MM.1S (cell line): Measurements from ENCODE around the gene PGBD5.

ENCODE experiments used
- DNase-seq: peaks from one replicate; pipeline ENCODE4 v3.0.0-alpha.2; 2015
- H2AFZ ChIP-seq: fragments of 300-600 bp; sonication (generic); 2 replicates; pipeline ENCODE4 v1.6.0; 2016; ENCODE audit warnings: antibody characterized with exemption, low read length
- H3F3A ChIP-seq: fragments of 300-600 bp; sonication (generic); 2 replicates; pipeline ENCODE4 v1.6.1; 2016; ENCODE audit warnings: mild to moderate bottlenecking, antibody characterized with exemption, low read length, moderate library complexity, mixed read lengths; ENCODE audit not compliant: insufficient read depth
- H3K27ac ChIP-seq: fragments of 300-600 bp; sonication (generic); 2 replicates; pipeline ENCODE4 v1.5.1; 2016; ENCODE audit warnings: mild to moderate bottlenecking, low read length
- H3K27me3 ChIP-seq: fragments of 300-600 bp; sonication (generic); replicated peaks from 2 replicates; pipeline ENCODE4 v1.6.0; 2016; ENCODE audit warnings: low read length; ENCODE audit not compliant: insufficient read depth
- H3K36me3 ChIP-seq: fragments of 300-600 bp; sonication (generic); replicated peaks from 2 replicates; pipeline ENCODE4 v1.6.1; 2016; ENCODE audit warnings: mild to moderate bottlenecking, low read length, mixed read lengths; ENCODE audit not compliant: insufficient read depth
- H3K4me1 ChIP-seq: fragments of 300-600 bp; sonication (generic); 2 replicates; pipeline ENCODE4 v1.6.1; 2016; ENCODE audit warnings: low read length, mixed read lengths
- H3K4me2 ChIP-seq: fragments of 300-600 bp; sonication (generic); 2 replicates; pipeline ENCODE4 v1.6.0; 2016; ENCODE audit warnings: low read depth, low read length
- H3K4me3 ChIP-seq: fragments of 300-600 bp; sonication (generic); 2 replicates; pipeline ENCODE4 v1.5.1; 2016; ENCODE audit warnings: low read length, mixed read lengths
- H3K79me2 ChIP-seq: fragments of 300-600 bp; sonication (generic); 2 replicates; pipeline ENCODE4 v1.6.1; 2016; ENCODE audit warnings: mixed run types, low read length, mixed read lengths
- H3K9ac ChIP-seq: fragments of 300-600 bp; sonication (generic); 2 replicates; pipeline ENCODE4 v1.6.1; 2016; ENCODE audit warnings: low read length, mixed read lengths
- H3K9me2 ChIP-seq: fragments of 300-600 bp; sonication (generic); replicated peaks from 2 replicates; pipeline ENCODE4 v1.6.1; 2016; ENCODE audit warnings: mild to moderate bottlenecking, low read length, mixed read lengths; ENCODE audit not compliant: insufficient read depth
- H3K9me3 ChIP-seq: fragments of 300-600 bp; sonication (generic); replicated peaks from 2 replicates; pipeline ENCODE4 v1.6.1; 2016; ENCODE audit warnings: mild to moderate bottlenecking, low read length, mixed read lengths; ENCODE audit not compliant: insufficient read depth
- H4K20me1 ChIP-seq: fragments of 300-600 bp; sonication (generic); 2 replicates; pipeline ENCODE4 v1.6.1; 2016; ENCODE audit warnings: mild to moderate bottlenecking, low read length, moderate library complexity, mixed read lengths; ENCODE audit not compliant: insufficient read depth
- EZH2 ChIP-seq: fragments of 300-600 bp; sonication (generic); optimal IDR thresholded peaks from 2 replicates; pipeline ENCODE3; 2017; ENCODE audit warnings: low read depth, mild to moderate bottlenecking, antibody characterized with exemption, low read length, mixed read lengths
- EZH2phosphoT487 ChIP-seq: fragments of 300-600 bp; sonication (generic); IDR thresholded peaks from 2 replicates; pipeline ENCODE4 v1.6.1; 2018; ENCODE audit warnings: antibody characterized with exemption, low read length
- TF ChIP-seq, protein P1 (sequence below): fragments of 300-600 bp; sonication (generic); IDR thresholded peaks from 2 replicates; pipeline ENCODE4 v1.5.1; 2016; ENCODE audit warnings: antibody characterized with exemption, low read length, mixed read lengths

Gene PGBD5

DNA sequence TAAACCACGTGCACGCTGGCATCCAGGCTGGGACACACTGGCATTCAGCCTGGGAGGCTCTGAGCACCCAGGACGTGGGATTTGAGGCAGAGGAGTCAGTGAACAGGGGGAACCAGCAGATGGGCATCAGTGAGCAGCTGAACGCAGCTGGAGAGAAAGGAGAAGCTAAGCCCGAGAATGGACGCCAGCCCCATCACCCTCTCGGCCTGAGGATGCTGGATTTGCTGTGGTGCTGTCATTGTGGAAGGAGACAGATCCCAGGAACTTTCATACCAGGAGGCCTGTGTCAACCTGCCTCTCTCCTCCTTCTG is 132.8 kb downstream of the PGBD5 start:
- Histone ChIP-seq H3K27ac (no peak overlapping the region), H3K27me3 (no peaks in the 10 kb centered on the region), H4K20me1 (no peaks in the 10 kb centered on the region), H3K9me3 (no peaks in the 10 kb centered on the region), H3K4me2 (no peak overlapping the region), H3K36me3 (no peaks in the 10 kb centered on the region), H3F3A (no peaks in the 10 kb centered on the region), H2AFZ (no peak overlapping the region), H3K9ac (no peak overlapping the region), H3K4me1 (no peaks in the 10 kb centered on the region), H3K79me2 (no peaks in the 10 kb centered on the region), H3K4me3 (no peak overlapping the region), H3K9me2 (no peaks in the 10 kb centered on the region)
- DNase-seq, result no peak
- TF ChIP-seq EZH2 (no peak), EZH2phosphoT487 (no peak)
- TF ChIP-seq, protein P1, sequence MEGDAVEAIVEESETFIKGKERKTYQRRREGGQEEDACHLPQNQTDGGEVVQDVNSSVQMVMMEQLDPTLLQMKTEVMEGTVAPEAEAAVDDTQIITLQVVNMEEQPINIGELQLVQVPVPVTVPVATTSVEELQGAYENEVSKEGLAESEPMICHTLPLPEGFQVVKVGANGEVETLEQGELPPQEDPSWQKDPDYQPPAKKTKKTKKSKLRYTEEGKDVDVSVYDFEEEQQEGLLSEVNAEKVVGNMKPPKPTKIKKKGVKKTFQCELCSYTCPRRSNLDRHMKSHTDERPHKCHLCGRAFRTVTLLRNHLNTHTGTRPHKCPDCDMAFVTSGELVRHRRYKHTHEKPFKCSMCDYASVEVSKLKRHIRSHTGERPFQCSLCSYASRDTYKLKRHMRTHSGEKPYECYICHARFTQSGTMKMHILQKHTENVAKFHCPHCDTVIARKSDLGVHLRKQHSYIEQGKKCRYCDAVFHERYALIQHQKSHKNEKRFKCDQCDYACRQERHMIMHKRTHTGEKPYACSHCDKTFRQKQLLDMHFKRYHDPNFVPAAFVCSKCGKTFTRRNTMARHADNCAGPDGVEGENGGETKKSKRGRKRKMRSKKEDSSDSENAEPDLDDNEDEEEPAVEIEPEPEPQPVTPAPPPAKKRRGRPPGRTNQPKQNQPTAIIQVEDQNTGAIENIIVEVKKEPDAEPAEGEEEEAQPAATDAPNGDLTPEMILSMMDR, result no peak

DNA sequence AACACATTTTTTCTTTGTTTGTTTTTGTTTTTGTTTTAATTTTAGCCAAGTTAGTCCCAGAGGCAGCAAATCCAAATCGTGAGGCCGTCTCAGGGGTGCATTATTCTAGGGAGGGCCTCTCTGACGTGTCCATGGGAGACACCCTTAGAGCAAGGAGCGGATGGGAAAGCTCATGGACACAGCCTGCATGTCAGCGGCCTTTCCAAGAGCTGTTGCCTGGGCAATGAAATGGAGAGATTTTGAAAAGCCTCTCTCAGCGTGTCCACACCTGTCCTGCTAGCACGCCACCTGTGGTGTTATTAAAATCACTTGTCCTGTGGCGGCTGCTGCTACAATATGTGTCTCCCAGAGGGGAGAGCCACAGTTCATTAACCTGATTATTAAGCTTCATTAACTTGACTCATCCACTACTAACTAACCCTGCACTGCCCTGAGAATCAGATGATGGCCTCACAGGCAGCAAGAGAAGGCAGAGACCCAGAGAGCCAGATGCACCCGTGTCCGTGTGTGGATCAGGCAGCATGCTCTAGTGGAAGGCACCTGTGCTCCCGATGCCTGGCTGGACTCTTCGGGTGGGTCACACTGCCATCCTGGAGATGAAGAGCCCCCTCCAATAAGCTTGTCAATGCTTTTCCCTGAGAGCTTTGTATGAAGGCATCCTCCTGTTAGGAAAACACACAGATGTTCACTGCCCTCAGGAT is 133.3 kb downstream of the PGBD5 start:
- no peaks in the 10 kb centered on the region for H3K9me2 ChIP-seq
- no peaks in the 10 kb centered on the region for H3K9me3 ChIP-seq
- H3F3A ChIP-seq, result no peaks in the 10 kb centered on the region
- TF ChIP-seq, protein P1, result no peak
- no peak for TF ChIP-seq EZH2
- no peak for TF ChIP-seq EZH2phosphoT487
- H4K20me1 ChIP-seq, result no peaks in the 10 kb centered on the region
- no peaks in the 10 kb centered on the region for H3K79me2 ChIP-seq
- no peak for DNase-seq
- no peak overlapping the region for H3K9ac ChIP-seq
- no peak overlapping the region for H3K4me2 ChIP-seq
- H2AFZ ChIP-seq, result no peak overlapping the region
- no peaks in the 10 kb centered on the region for H3K4me1 ChIP-seq
- H3K27me3 ChIP-seq, result no peaks in the 10 kb centered on the region
- no peak overlapping the region for H3K27ac ChIP-seq
- no peaks in the 10 kb centered on the region for H3K36me3 ChIP-seq
- H3K4me3 ChIP-seq, result no peak overlapping the region

DNA sequence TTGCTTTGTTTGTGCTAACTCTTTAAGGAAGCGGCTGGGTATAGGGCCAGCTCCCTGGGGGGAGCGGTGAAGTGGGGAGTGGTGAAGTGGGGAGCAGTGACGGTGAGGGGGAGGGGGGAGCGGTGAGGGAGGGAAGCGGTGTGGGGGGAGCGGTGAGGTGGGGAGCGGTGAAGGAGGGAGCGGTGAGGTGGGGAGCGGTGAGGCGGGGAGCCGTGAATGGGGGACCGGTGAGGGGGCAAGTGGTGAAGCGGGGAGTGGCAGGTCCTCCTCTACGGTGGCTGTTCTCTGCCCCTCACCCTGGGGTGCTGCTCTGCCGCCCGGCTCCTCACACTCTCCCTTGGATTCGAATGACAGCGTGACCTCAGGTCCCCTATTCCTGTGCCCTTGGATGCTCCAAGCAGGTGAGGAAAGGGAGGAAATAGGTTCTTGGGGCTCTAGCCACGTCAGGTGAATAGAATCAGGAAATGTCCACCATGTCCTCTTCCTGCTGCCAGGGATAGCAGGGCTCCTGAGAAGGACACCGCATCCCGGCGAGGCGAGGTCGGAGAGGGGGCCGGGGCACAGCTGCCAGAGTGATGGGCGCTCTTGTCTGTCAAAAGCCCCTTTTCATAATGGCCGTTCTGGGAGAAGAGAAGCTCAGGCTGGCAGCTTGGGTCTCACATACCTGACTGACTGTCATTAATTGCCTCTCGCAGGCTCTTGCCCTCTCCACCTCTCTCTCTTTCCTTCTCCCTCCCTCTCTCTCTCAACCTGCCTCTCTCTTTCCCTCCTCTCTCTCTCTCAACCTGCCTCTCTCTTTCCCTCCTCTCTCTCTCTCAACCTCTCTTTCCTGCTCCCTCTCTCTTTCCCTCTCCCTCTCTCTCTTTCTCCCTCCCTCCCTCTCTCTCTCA is 134.2 kb downstream of the PGBD5 start:
- H3K27me3 ChIP-seq, result no peaks in the 10 kb centered on the region
- TF ChIP-seq EZH2, result no peak
- TF ChIP-seq, protein P1, result no peak

More for the DNA sequence above, 134.2 kb downstream of the PGBD5 start:
- Histone ChIP-seq H2AFZ (no peak overlapping the region), H3F3A (no peaks in the 10 kb centered on the region), H3K4me3 (no peak overlapping the region), H3K9me2 (no peaks in the 10 kb centered on the region), H3K79me2 (no peaks in the 10 kb centered on the region), H4K20me1 (no peaks in the 10 kb centered on the region), H3K9me3 (no peaks in the 10 kb centered on the region), H3K4me2 (no peak overlapping the region), H3K9ac (no peak overlapping the region), H3K27ac (no peak overlapping the region), H3K4me1 (no peaks in the 10 kb centered on the region), H3K36me3 (no peaks in the 10 kb centered on the region)
- no peak for DNase-seq
